Measurements from ENCODE around the gene TJP1. TPM values are rescaled to one million over a fixed set of nuclear protein-coding genes. Genes with fewer than 3 reads are reported as not detected.

Gene TJP1
- total and polyA plus RNA-seq, 12 donors, result 15.0 to 68.3 (median 50.1) TPM

DNA sequence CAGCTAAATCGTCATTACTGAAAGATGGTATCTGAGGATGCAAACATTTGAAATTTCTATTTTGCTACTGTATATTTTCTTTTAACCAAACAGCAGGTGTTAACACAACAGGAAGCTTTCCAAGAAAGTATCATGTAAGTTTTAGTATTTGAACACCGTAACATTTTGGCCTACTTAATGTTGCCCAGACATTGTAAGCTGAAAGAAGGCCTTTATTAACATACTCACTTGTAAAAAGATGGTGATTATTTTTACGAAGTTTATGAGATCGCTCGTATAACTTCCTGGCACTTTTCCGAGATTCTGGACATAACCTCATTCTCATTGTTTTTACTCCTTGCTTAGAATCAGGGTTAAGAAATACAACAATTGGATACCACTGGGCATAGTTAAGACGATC is 95.7 kb downstream of the TJP1 start:
- TF ChIP-seq POLR2A (IDR thresholded peaks at IDR 0.05), result no peak
- TF ChIP-seq, protein P1, sequence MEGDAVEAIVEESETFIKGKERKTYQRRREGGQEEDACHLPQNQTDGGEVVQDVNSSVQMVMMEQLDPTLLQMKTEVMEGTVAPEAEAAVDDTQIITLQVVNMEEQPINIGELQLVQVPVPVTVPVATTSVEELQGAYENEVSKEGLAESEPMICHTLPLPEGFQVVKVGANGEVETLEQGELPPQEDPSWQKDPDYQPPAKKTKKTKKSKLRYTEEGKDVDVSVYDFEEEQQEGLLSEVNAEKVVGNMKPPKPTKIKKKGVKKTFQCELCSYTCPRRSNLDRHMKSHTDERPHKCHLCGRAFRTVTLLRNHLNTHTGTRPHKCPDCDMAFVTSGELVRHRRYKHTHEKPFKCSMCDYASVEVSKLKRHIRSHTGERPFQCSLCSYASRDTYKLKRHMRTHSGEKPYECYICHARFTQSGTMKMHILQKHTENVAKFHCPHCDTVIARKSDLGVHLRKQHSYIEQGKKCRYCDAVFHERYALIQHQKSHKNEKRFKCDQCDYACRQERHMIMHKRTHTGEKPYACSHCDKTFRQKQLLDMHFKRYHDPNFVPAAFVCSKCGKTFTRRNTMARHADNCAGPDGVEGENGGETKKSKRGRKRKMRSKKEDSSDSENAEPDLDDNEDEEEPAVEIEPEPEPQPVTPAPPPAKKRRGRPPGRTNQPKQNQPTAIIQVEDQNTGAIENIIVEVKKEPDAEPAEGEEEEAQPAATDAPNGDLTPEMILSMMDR (IDR thresholded peaks at IDR 0.05), result no peak
- H3K4me1 ChIP-seq (replicated peaks in 1 of 2), result no peaks in the 10 kb centered on the region
- H3K27me3 ChIP-seq, result no peaks in the 10 kb centered on the region
- no peak for DNase-seq
- no peaks in the 10 kb centered on the region for H3K9me3 ChIP-seq (replicated peaks in 1 of 3)
- intact Hi-C loops (cut with DNase I), result no loop called here
- peaks cover 0 to 16% of the 10 kb centered on the region in 2 donors for H3K36me3 ChIP-seq (replicated peaks in 1 of 2)
- H3K27ac ChIP-seq, result no peak overlapping the region
- no peak overlapping the region for H3K4me3 ChIP-seq
- 92 to 95% (median 93%) methylated on average over 7 of the region's 7 CpGs for WGBS, 4 donors

DNA sequence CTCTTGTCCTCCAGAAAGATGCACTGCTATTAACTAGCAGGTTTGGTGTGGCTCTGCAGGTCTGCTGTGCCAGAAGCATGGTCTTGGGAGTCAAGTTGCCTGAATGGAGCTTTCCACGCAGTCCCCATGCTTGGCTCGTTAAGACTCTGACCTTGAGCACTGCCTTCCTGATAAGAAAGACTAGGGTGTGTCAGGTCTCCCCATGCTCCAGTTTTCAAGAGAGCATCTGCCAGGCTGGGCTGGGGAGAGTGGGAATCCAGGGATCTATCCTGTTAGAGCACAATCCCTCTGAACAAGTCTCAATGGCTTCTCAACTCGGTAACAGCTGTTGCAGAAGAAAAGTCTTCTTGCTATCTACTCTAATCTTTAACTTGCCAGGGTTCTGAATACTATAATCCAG is 98.2 kb downstream of the TJP1 start:
- H3K27ac ChIP-seq, result no peak overlapping the region
- H3K4me3 ChIP-seq, result no peak overlapping the region
- intact Hi-C loops (cut with DNase I), result no loop called here
- no peaks in the 10 kb centered on the region for H3K27me3 ChIP-seq
- H3K9me3 ChIP-seq (replicated peaks in 1 of 3), result no peaks in the 10 kb centered on the region
- TF ChIP-seq, protein P1 (IDR thresholded peaks at IDR 0.05), result no peak
- no peak for TF ChIP-seq POLR2A (IDR thresholded peaks at IDR 0.05)
- WGBS, 4 donors, result 44 to 71% (median 58%) methylated on average over 3 of the region's 3 CpGs
- no peaks in the 10 kb centered on the region for H3K4me1 ChIP-seq (replicated peaks in 1 of 2)
- DNase-seq, result no peak
- H3K36me3 ChIP-seq (replicated peaks in 1 of 2), result peaks cover 0 to 24% of the 10 kb centered on the region in 2 donors

DNA sequence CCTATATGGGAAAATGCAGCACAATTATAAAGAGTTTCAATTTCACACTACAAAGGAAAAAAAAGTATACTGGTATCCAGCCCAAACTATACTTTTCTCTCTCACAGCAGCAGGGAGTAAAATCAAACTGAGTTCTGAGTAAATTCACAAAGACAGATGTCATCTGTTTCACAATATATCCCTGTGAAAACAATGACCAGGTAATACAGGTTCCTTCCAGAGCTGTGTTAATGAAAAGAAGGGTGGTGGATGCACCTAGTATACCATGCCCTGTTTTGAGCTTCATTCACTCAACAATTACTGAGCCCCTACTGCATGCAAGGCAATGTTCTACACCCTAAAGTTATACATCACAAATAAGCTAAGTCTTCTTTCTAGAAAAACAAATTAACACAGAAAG is 108.5 kb downstream of the TJP1 start:
- Histone ChIP-seq H3K4me1 (replicated peaks in 1 of 2) (no peaks in the 10 kb centered on the region), H3K27me3 (no peaks in the 10 kb centered on the region), H3K27ac (no peak overlapping the region), H3K4me3 (no peak overlapping the region), H3K9me3 (replicated peaks in 1 of 3) (no peaks in the 10 kb centered on the region), H3K36me3 (replicated peaks in 1 of 2) (peaks cover 0 to 52% of the 10 kb centered on the region in 2 donors)
- TF ChIP-seq POLR2A (IDR thresholded peaks at IDR 0.05), result no peak
- TF ChIP-seq, protein P1 (IDR thresholded peaks at IDR 0.05), result no peak
- DNase-seq, result no peak
- intact Hi-C loops (cut with DNase I), result no loop called here

DNA sequence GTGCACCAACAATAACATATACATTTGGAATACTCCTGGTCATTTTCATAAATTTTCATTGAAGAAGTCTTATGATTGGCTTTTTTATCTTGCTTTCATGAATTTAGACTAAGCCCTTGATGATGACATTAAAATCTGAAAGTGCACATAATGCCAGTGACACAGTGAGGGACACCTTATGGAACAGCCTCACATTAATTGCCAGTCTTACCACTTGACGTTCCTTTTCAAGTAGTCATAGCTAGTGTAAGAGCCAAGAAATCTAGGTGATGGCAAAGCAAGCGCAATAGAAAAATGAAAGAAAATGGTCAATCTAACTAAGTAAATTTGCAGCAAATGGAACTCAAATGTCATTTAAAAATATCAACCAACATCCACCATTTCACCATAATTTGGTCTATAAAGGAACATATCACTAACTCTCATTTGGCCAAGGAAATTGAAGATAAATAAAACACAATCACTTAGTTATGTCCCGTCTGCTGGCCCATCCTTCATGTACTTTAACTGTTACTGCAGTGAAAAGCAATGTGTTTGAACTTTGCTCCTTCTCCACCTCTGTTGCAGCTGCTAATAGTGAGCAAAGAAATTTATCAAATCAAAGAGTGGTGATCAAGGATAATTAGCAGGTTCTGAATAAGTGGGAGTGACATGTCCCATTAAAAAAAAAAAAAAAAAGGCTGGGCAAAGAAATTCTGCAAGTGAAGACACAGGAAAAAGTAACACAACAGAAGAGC is 110.0 kb downstream of the TJP1 start:
- WGBS, 4 donors, result 83 to 89% (median 89%) methylated on average over 3 of the region's 3 CpGs
- Histone ChIP-seq H3K4me1 (replicated peaks in 1 of 2) (no peaks in the 10 kb centered on the region), H3K4me3 (no peak overlapping the region), H3K9me3 (replicated peaks in 1 of 3) (no peaks in the 10 kb centered on the region), H3K36me3 (replicated peaks in 1 of 2) (peaks cover 0 to 59% of the 10 kb centered on the region in 2 donors), H3K27ac (no peak overlapping the region), H3K27me3 (no peaks in the 10 kb centered on the region)
- no peak for DNase-seq
- TF ChIP-seq, protein P1 (IDR thresholded peaks at IDR 0.05), result no peak
- no peak for TF ChIP-seq POLR2A (IDR thresholded peaks at IDR 0.05)
- intact Hi-C loops (cut with DNase I), result no loop called here
